ENCODE results near the gene ZNF836.

- TF ChIP-seq CTCF (IDR thresholded peaks at IDR 0.05) (no peak), POLR2A (IDR thresholded peaks at IDR 0.05) (no peak)
These were observed 23.2 kb downstream of the ZNF836 start for GRCh38 chr19:52148256-52148655.

Measured in uterus (tissue), 2 donors.